Small intestine (tissue), 4 donors: Measurements from ENCODE around the gene FAM9B. TPM values are rescaled to one million over a fixed set of nuclear protein-coding genes. Genes with fewer than 3 reads are reported as not detected.

Source experiments
- polyA plus RNA-seq, 4 donors: library from polyadenylated mRNA; stranded (reverse) in 3 of 4; unstranded in 1 of 4; fragments of 200-250 nt in 3 of 4; fragments of 120-200 nt in 1 of 4; gene quantifications; one replicate each; pipeline versions ENCODE4 v1.2.1 to v1.2.3, GENCODE V29; 2013
- donor health status: healthy with polysubstance abuse.
- donor health status: Bipolar disorder and iron deficiency.
- donor health status: healthy.

FAM9B gene
- polyA plus RNA-seq, 4 donors, result 0.04 TPM; not detected in 3

Other genes with a start within 250 kb of the FAM9B start
- gene FAM9A, start 232.7 kb downstream of the FAM9B start, polyA plus RNA-seq, result not detected